HepG2 (cell line): ENCODE measurements around the gene SLAMF8. TPM values are rescaled to one million over a fixed set of nuclear protein-coding genes. Genes with fewer than 3 reads are reported as not detected.

ENCODE experiments used
- ATAC-seq: fragments of 200-7000 bp; cut with Tn5 transposase; 3 replicates; pipeline ENCODE4 v1.9.1; 2020; ENCODE audit warnings: mild to moderate bottlenecking, moderate library complexity
- BruUV-seq: library from RNA; stranded (reverse); fragments of 400-500 nt; replicated peaks from 2 replicates; lab custom pipeline; 2021; lab: Mats Ljungman, UMichigan
- CTCF ChIA-PET: fragments of 300-600 bp; formaldehyde crosslinking; extraction: SDS; loops from one replicate; lab custom pipeline; 2021; ENCODE audit warnings: low total read pairs, inconsistent platforms, low intra/inter-chr PET ratio; lab: Yijun Ruan, JAX
- POLR2A ChIA-PET: fragments of 350-600 bp; sonication (Branson Sonifier 250); formaldehyde crosslinking; loops from one replicate; lab custom pipeline; 2020; ENCODE audit warnings: antibody characterized with exemption, inconsistent platforms; lab: Yijun Ruan, JAX
- DNase-seq: peaks from one replicate; pipeline ENCODE4 v3.0.0-alpha.2; 2015; ENCODE audit warnings: low spot score
- FAIRE-seq: peaks from 3 replicates; lab custom pipeline; 2011; peaks lifted over from hg19 to GRCh38; lab: Jason Lieb, UNC
- H2AFZ ChIP-seq: one replicate; pipeline ENCODE4 v1.6.1; 2011; ENCODE audit warnings: low read length, inconsistent platforms
- H3K27ac ChIP-seq: fragments of 300-600 bp; 3 replicates; pipeline ENCODE4 v1.8.0; 2011; ENCODE audit warnings: mixed run types, mild to moderate bottlenecking, mixed read lengths, low read length, inconsistent platforms; ENCODE audit not compliant: insufficient read depth; ENCODE audit errors: extremely low read length
- H3K27me3 ChIP-seq, 2 experiments: fragments of 200-600 bp in 1 of 2; 2 replicates in 1 of 2; 3 replicates in 1 of 2; pipeline versions ENCODE4 v1.6.0 to v1.8.0; 2011; ENCODE audit warnings: low read length in 2 of 2, mild to moderate bottlenecking in 2 of 2, moderate library complexity in 2 of 2, inconsistent platforms in 1 of 2; ENCODE audit not compliant: insufficient read depth in 2 of 2, control insufficient read depth in 1 of 2
- H3K36me3 ChIP-seq, 2 experiments: fragments of 200-600 bp in 1 of 2; replicated peaks in 1 of 2; 2 replicates in 1 of 2; 3 replicates in 1 of 2; pipeline versions ENCODE4 v1.5.1 to v1.8.0; 2011; ENCODE audit warnings: low read length in 2 of 2, inconsistent platforms in 1 of 2; ENCODE audit not compliant: insufficient read depth in 2 of 2, control insufficient read depth in 1 of 2
- H3K4me1 ChIP-seq: 2 replicates; pipeline ENCODE4 v1.5.1; 2012; ENCODE audit warnings: low read length, inconsistent platforms; ENCODE audit not compliant: insufficient read depth
- H3K4me2 ChIP-seq: 2 replicates; pipeline ENCODE4 v1.6.0; 2011; ENCODE audit warnings: low read depth, low read length, inconsistent platforms
- H3K4me3 ChIP-seq, 3 experiments: fragments of 200-600 bp in 1 of 3; sonication (generic), shearing (Covaris generic) in 1 of 3; replicated peaks in 1 of 3; 2 replicates each; pipeline ENCODE4 v1.5.1; 2011 to 2016; ENCODE audit warnings: low read length in 3 of 3, inconsistent platforms in 2 of 3, low read depth in 2 of 3, mild to moderate bottlenecking in 2 of 3, control low read depth in 1 of 3, mixed read lengths in 1 of 3; ENCODE audit not compliant: insufficient read depth in 1 of 3
- H3K79me2 ChIP-seq: one replicate; pipeline ENCODE4 v1.6.1; 2011; ENCODE audit warnings: low read length, inconsistent platforms; ENCODE audit not compliant: insufficient read depth
- H3K9ac ChIP-seq: 2 replicates; pipeline ENCODE4 v1.6.0; 2011; ENCODE audit warnings: mild to moderate bottlenecking, low read depth, low read length, inconsistent platforms; ENCODE audit not compliant: insufficient read depth
- H3K9me3 ChIP-seq: 2 replicates; pipeline ENCODE4 v1.5.1; 2012; ENCODE audit warnings: mild to moderate bottlenecking, low read length
- H4K20me1 ChIP-seq: 2 replicates; pipeline ENCODE4 v1.6.0; 2011; ENCODE audit warnings: inconsistent platforms, mild to moderate bottlenecking, low read length, moderate library complexity; ENCODE audit not compliant: insufficient read depth
- FOXP4 ChIP-seq: sonication (generic); formaldehyde crosslinking; IDR thresholded peaks from 2 replicates; pipeline ENCODE4 v1.4.0; 2020; ENCODE audit warnings: missing genetic modification reagents
- SP140L ChIP-seq: sonication (generic); formaldehyde crosslinking; IDR thresholded peaks from 2 replicates; pipeline ENCODE4 v1.4.0; 2020; ENCODE audit warnings: missing genetic modification reagents, borderline replicate concordance
- ZFX ChIP-seq: sonication (generic); formaldehyde crosslinking; IDR thresholded peaks from 2 replicates; pipeline ENCODE4 v1.4.0; 2020; ENCODE audit warnings: mild to moderate bottlenecking, low read depth, missing genetic modification reagents, moderate library complexity
- ZKSCAN5 ChIP-seq: sonication (generic); formaldehyde crosslinking; IDR thresholded peaks from 2 replicates; pipeline ENCODE4 v1.5.1; 2020; ENCODE audit warnings: mild to moderate bottlenecking, missing genetic modification reagents
- ZNF33A ChIP-seq: sonication (generic); formaldehyde crosslinking; IDR thresholded peaks from 2 replicates; pipeline ENCODE4 v1.5.1; 2020; ENCODE audit warnings: missing genetic modification reagents, mild to moderate bottlenecking, moderate library complexity, borderline replicate concordance
- ZNF672 ChIP-seq: sonication (generic); formaldehyde crosslinking; IDR thresholded peaks from 2 replicates; pipeline ENCODE4 v1.8.1; 2022; ENCODE audit warnings: missing genetic modification reagents
- ZNF713 ChIP-seq: sonication (generic); formaldehyde crosslinking; IDR thresholded peaks from 2 replicates; pipeline ENCODE4 v1.4.0; 2020; ENCODE audit warnings: mild to moderate bottlenecking, missing genetic modification reagents
- ZNF761 ChIP-seq: sonication (generic); formaldehyde crosslinking; conservative IDR thresholded peaks from 2 replicates; pipeline ENCODE4 v1.4.0; 2020; ENCODE audit warnings: mild to moderate bottlenecking, missing genetic modification reagents
- ZNF776 ChIP-seq: sonication (generic); formaldehyde crosslinking; IDR thresholded peaks from 2 replicates; pipeline ENCODE4 v1.4.0; 2020; ENCODE audit warnings: mild to moderate bottlenecking, missing genetic modification reagents
- WGBS: methylation state at CpG from one replicate; pipeline ENCODE4 v1.1.6; 2017; ENCODE audit warnings: low lambda C conversion rate; 5-methylcytosine and 5-hydroxymethylcytosine counted together
- in situ Hi-C: cut with HindIII; loops from 2 replicates; pipeline ENCODE4 v1.10.0; 2017; ENCODE audit warnings: low pct_unique_long_range_greater_than_20kb; ENCODE audit not compliant: extremely low pct_ligation_motif_present
- intact Hi-C: fragments of 100-400 bp; cut with micrococcal nuclease; formaldehyde crosslinking; loops from one replicate; pipeline ENCODE4 v1.10.0; 2022; ENCODE audit not compliant: unreplicated experiment
- polyA plus RNA-seq, 8 experiments: library from polyadenylated mRNA; depleted of rRNA in 3 of 8; stranded (reverse) in 7 of 8; unstranded in 1 of 8; fragments of >200 nt; fragmentation: Illumina TruSeq in 4 of 8; extraction: Trizol in 4 of 8; gene quantifications; 2 replicates each; pipeline versions ENCODE4 v1.2.1 to v1.2.3, GENCODE V29; 2011 to 2016; ENCODE audit warnings: low read depth in 4 of 8, missing spikeins in 1 of 8, mixed read lengths in 1 of 8; ENCODE audit not compliant: insufficient read depth in 1 of 8
- total RNA-seq, 5 experiments: library from RNA; depleted of rRNA; stranded (reverse); fragments of >200 nt; fragmentation: Illumina TruSeq; extraction: Trizol; gene quantifications; 2 replicates each; pipeline ENCODE4 v1.2.3, GENCODE V29; 2016; ENCODE audit warnings: low read depth in 1 of 5
- TF ChIP-seq, protein P1 (sequence below): sonication (generic); formaldehyde crosslinking; IDR thresholded peaks from 2 replicates; pipeline ENCODE4 v1.4.0; 2020; ENCODE audit warnings: missing genetic modification reagents
- TF ChIP-seq, protein P2 (sequence below): sonication (generic); formaldehyde crosslinking; IDR thresholded peaks from 2 replicates; pipeline ENCODE4 v1.4.0; 2020; ENCODE audit warnings: missing genetic modification reagents

Gene SLAMF8
- total and polyA plus RNA-seq, 2 of the 13 experiments (the other 11 are each of a cell fraction or from before 2014, with no cell fraction given) = not detected

DNA sequence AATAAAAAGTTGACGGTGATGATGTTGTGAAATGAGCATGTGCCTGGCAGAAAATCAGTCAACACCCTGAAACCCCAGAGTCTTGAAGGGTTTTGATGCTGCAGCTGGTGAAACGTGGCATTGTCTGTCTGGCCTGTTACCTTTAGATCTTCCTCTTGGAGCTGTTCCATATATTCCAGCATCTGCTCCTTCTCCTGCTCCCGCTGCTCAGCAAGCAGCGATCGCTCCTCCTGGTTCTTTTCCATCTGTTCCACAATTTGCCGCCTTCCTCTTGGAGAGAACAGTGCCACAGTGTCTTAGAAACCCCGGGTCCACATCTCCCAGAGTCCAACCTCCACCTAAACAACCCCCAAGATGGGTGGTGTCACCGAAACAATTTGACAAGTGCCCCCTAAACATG, 57.6 kb downstream of the SLAMF8 start:
- 14% methylated on average over 8 of the region's 8 CpGs for WGBS
- ATAC-seq = no peak
- no peak for FAIRE-seq
- CTCF ChIA-PET = no interaction called here
- H4K20me1 ChIP-seq = no peaks in the 10 kb centered on the region
- TF ChIP-seq ZNF776 (CRISPR knock-in tag) (no peak), ZNF761 (CRISPR knock-in tag) (no peak), ZNF33A (CRISPR knock-in tag) (no peak), ZFX (no peak), FOXP4 (CRISPR knock-in tag) (no peak), ZKSCAN5 (CRISPR knock-in tag) (no peak), ZNF672 (no peak), ZNF713 (CRISPR knock-in tag) (no peak), SP140L (no peak)
- TF ChIP-seq, protein P1, sequence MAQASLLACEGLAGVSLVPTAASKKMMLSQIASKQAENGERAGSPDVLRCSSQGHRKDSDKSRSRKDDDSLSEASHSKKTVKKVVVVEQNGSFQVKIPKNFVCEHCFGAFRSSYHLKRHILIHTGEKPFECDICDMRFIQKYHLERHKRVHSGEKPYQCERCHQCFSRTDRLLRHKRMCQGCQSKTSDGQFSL = no peak
- TF ChIP-seq, protein P2, sequence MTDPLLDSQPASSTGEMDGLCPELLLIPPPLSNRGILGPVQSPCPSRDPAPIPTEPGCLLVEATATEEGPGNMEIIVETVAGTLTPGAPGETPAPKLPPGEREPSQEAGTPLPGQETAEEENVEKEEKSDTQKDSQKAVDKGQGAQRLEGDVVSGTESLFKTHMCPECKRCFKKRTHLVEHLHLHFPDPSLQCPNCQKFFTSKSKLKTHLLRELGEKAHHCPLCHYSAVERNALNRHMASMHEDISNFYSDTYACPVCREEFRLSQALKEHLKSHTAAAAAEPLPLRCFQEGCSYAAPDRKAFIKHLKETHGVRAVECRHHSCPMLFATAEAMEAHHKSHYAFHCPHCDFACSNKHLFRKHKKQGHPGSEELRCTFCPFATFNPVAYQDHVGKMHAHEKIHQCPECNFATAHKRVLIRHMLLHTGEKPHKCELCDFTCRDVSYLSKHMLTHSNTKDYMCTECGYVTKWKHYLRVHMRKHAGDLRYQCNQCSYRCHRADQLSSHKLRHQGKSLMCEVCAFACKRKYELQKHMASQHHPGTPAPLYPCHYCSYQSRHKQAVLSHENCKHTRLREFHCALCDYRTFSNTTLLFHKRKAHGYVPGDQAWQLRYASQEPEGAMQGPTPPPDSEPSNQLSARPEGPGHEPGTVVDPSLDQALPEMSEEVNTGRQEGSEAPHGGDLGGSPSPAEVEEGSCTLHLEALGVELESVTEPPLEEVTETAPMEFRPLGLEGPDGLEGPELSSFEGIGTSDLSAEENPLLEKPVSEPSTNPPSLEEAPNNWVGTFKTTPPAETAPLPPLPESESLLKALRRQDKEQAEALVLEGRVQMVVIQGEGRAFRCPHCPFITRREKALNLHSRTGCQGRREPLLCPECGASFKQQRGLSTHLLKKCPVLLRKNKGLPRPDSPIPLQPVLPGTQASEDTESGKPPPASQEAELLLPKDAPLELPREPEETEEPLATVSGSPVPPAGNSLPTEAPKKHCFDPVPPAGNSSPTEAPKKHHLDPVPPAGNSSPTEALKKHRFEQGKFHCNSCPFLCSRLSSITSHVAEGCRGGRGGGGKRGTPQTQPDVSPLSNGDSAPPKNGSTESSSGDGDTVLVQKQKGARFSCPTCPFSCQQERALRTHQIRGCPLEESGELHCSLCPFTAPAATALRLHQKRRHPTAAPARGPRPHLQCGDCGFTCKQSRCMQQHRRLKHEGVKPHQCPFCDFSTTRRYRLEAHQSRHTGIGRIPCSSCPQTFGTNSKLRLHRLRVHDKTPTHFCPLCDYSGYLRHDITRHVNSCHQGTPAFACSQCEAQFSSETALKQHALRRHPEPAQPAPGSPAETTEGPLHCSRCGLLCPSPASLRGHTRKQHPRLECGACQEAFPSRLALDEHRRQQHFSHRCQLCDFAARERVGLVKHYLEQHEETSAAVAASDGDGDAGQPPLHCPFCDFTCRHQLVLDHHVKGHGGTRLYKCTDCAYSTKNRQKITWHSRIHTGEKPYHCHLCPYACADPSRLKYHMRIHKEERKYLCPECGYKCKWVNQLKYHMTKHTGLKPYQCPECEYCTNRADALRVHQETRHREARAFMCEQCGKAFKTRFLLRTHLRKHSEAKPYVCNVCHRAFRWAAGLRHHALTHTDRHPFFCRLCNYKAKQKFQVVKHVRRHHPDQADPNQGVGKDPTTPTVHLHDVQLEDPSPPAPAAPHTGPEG (CRISPR knock-in tag) = no peak
- TF ChIP-seq, all 625 proteins: peak for 0
- in situ Hi-C loops (no loop called here), intact Hi-C loops (no loop called here)
- H3K36me3 ChIP-seq = no peaks in the 10 kb centered on the region
- H3K9ac ChIP-seq = no peak overlapping the region
- no peak overlapping the region for H3K27ac ChIP-seq
- no peak overlapping the region for H3K4me2 ChIP-seq
- peaks cover 0 to 1% of the 10 kb centered on the region in 2 experiments; a peak in 2 of 5 replicates for H3K27me3 ChIP-seq
- POLR2A ChIA-PET = no interaction called here
- BruUV-seq = no TSS peak
- no peaks in the 10 kb centered on the region for H3K79me2 ChIP-seq
- no peak overlapping the region for H2AFZ ChIP-seq
- no peaks in the 10 kb centered on the region for H3K4me1 ChIP-seq
- no peak for DNase-seq
- H3K4me3 ChIP-seq = no peak overlapping the region
- no peaks in the 10 kb centered on the region for H3K9me3 ChIP-seq
